HG03066 (cell line): Measurements from ENCODE around the gene TMEM167B.
A peak's percentile ranks its signal among the peaks of the same experiment; 100 is the strongest.

ENCODE experiments used
- ATAC-seq: cut with Tn5 transposase; IDR thresholded peaks from one replicate; pipeline ENCODE4 v1.9.1; 2021; ENCODE audit warnings: low read depth; ENCODE audit not compliant: unreplicated experiment

The TMEM167B gene

DNA sequence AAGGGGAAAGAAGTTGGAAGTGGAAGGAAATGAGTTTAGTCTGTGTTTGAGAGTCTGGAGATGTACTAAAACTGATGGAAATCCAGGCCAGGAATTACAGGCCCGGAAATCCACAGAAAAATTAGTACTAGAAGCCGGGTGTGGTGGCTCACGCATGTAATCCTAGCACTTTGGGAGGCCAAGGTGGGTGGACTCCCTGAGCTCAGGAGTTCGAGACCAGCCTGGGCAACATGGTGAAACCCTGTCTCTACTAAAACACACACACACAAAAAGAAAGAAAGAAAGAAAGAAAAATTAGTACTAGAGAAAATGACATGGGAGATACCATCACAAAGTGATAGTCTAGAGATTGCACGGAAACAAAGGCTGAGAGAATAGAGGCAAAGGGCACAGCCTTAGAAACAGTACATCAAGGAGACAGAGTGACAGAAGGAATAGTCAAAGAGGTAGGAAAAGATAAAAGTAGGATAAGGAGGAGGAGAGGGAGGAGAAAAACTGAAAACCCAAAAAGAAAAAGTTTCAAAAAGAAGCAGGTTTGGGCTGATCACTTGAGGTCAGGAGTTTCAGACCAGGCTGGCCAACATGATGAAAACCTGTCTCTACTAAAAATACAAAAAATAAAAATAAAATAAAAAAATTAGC, 10.0 kb upstream of the TMEM167B start:
- no peak for ATAC-seq

DNA sequence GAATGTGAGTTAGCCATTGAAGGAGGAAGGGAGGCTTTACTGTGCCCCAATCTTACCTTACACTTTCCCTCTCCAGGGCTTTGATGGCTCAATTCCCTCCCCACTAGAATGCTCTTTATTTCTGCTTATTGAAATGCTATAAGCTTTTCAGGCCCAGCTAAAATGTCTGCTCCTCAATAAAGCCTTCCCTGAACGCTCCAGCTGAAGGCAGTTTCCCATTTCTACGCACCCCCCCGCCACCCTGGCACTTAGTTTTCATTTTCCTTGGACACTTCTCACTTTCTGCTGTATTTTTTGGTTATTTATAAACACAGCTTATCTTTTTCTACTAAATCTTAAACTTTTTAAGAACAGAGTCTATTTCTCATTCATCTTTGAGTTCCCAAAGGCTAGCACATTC, 7.1 kb upstream of the TMEM167B start:
- no peak for ATAC-seq

DNA sequence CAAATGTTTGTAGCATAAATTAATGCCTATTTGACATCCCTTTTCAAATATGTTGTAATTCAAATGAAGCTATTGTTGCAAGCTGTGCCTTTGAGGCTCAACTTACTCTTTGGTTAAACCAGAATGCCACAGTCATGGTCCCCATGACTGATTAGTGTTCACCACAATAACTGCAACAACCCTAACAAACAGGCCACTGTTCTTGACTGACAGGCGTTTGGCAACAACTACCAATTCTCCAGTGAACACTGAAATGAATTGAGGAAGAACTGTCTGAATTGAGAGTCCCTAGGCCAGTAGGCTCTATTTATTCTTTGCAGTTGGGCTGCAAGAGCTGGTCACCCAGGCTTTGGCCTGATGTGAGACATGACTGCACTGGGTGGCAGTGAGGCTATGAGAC, 6.6 kb upstream of the TMEM167B start:
- ATAC-seq: no peak

DNA sequence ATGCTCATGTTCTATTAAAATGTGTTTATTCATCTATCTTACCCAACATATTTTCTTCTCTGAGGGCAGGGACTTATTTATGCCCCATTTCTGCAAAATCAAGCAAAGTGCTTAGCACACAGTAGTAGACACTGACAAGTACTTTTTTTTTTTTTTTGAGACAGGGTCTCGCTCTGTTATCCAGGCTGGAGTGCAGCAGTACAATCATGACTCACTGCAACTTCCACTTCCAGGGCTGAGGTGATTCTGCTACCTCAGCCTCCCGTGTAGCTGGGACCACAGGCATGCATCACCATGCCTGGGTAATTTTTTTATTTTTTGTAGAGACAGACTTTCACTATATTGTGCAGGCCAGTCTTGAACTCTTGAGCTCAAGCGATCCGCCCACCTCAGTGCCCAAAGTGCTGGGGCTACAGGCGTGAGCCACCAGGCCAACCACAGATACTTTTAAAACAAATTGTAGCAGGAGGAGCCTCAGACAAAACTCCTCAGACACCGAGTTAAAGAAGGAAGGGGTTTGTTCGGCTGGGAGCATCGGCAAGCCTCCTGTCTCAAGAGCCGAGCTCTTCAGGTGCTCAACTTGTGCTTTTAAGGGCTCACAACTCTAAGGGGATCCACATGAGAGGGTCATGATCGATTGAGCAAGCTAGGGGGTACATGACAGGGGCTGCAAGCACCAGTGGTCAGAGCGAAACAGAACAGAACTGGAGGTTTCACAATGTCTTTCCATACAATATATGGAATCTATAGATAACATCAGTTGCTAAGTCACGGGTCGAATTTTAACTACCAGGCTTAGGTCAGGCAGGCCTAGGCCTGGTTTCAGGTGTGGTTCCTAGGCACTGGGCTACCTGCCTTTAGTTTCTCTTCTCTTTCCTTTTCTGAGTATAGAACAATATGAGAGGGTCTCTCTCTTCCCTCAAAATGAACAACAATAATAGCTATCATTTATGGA, 5.7 kb upstream of the TMEM167B start:
- ATAC-seq: no peak

DNA sequence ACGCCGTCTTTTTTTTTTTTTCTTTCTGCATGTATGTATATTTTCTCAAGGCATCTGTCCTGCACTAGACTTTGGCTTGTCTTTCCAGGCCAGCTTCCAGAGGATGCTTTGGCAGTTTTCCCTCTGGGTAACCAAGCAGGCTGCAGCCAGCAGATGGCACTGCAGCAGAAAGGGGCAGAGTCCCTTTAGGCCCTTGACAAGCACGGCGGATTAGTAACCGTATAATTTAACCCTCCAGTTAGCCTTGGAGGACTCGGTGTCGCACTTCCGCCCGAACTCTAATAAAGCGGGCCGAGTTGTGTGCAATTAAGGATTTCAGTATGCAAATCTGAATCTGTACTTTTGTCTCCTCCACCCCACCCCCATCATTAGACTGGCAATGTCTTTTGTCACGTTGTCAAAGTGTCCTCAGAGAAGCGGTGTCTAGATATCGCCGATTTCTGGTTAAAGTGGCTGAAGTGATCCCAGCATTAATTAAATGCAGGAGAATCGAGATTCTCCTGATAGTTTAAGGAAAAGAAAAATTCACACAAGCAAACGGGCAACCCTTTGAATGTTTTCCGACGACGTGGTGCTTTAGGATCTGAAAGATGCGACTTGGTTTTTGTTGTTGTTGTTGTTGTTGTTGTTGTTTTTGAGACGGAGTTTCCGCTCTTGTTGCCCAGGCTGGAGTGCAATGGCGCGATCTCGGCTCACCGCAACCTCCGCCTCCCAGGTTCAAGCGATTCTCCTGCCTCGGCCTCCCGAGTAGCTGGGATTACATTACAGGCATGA, 1.1 kb upstream of the TMEM167B start:
- no peak for ATAC-seq

DNA sequence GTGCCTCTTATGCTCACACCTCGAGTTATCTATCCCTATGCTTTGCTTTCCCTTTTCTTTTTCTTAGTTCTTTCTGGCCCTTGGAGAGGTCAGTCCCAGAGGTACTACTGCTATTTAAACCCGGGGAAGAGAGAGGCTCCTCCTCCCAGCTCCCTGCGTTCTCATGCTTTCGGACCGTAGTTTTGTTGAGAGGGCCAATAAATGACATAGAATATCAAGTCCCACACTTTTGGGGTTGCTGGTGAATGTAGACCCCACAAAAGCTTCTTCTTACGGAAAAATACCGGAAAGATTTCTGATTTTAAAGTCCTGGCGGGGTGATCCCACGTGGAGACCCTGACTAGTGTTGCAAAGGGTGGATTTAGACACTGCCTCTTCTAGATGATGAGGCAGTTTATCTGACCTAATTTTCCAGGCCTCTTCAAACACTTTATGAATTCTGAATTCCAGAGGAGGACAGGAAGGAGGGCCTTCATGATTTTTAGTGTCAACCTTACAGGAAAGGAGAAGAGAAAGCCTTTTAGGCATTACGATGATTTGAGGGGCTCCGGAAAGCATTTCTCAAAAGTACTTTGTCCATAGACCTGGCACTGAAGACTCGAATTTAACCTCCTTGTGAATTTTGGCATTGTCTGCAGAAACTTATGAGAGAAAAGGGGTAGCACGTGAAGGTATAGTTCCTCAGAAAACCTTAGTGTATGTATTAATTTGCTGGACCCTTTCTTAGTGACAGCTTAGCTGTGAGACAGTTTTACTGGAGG, 694 bp downstream of the TMEM167B start:
- peak; percentile 44 for ATAC-seq

DNA sequence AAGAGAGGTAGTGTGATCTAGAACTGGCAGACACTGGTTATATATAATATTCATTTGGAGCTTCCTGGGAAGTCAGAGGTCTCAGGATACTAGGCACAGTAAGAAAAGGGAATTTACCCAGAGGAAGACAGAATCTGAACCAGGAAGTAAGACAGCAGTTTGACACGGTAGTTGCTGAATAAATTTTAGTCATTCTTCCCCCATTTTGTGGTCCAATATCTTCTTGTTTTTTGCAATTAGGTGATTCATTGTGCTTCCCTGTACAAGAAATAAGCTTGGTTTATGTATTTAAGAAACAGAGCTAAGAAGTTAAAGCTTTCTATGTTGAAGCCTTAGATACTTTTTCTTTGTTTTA, 1.3 kb downstream of the TMEM167B start:
- no peak for ATAC-seq

DNA sequence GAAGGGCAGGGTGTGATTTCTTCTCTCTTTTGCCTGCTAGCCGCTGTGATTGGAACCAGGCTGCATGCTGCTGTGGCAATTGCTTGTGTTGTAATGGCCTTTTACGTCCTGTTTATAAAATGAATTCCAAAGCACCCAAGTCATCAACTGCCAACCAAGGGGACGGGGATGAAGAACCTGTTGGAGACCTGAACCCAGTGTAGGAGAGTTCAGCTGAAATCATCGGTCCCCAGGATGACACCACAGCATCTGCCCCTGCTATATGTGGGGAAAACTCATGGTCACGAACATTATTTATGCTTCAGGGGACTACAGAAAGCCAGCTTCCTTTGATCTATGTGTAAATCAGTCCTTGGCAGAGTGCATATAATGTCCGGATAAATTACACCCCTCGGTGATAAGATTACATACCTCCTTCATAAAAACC, 3.8 kb downstream of the TMEM167B start:
- no peak for ATAC-seq

DNA sequence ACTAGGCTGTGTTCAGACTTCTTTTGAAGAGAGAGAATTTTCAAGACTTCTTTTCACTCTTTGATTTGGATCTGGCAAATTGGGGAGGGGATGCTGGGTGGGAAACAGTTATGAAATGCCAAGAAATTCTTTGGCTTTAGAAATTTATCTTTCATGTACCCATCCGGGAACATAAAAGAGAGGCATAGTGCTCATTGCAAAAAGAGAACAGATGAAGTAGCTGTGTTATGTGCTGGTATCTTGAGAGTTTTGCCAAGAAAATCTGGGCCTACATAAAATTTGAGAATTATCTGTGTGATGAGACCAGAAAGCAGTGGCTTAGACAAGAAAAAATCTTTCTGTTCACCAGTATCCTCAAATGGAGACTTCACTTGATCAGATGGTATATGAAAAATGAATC, 4.3 kb downstream of the TMEM167B start:
- ATAC-seq: no peak

DNA sequence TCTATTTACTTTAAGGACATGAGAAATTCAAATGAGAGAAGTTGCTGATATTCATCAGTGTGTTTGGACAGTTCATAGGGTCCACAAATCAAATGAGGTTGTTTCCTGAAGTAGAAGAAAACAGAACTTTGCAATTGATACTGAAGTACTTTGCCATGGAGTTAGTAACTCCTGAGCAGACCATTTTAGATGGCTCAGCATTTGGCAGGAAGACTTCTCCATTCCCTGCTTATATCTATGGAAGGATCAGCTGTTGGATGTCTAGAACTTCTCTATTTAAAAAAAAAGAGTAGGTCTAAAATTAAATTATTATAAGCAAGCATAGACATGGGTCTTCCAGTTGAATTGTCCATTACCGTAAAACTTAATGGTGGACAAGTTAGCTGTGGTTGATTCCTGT, 5.1 kb downstream of the TMEM167B start:
- no peak for ATAC-seq

DNA sequence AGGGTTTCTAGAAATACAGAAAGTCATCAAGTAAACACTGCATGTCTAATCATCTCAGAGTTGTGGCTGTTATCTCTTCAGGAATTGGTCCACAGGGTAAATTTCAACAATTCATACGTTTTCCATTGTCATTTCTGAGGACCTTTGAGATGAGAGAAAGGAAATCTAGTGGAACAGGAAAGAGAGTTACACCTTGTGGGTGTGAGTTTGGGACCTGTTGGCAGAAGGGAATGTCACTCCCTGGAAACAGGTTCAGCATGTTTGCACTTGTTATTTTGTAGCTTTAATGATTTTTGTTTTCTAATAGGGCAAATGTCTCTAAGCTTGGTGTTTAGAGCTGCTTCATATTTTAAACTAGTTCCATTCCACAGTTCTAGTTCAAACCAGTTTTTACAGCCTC, 5.6 kb downstream of the TMEM167B start:
- ATAC-seq: no peak

DNA sequence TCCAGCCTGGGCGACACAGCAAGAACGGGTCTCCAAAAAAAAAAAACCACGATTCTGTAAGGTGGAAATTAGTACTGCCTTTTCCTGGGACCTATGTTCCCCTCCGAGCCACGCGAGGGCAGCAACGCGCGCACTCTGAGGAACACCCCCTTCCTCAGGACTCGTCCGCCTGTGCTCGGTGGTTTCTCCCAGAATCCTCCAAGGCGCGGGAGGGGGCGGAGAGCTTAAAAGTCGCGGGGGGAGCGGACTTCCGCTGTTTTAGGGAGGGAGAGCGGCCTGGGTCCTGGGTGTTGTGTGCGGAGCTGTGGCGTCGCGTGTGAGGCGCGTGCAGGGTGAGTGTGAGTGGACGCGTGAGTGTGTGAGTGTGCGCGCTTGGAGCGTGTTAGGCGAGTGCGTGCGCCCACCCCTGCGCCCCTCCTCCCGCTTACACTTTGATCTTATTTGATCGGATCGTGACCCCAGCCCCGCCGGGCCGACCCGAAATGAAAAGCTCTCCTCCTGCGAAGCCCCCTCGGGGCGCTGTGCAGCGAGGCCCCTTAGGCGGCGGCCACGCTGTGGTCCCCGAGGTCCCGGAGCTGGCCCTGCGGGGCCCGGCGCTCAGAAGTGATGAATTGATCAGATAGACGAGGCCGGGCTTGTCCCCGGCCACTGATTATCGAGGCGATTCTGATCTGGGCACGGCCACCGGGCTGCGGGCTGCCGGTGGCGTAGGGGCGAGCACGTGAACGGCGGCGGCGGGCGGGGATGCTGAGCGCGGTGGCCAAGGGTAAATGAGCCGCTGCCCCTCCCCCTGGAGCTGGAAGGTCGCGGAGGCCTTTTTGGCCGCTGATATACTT, 9.6 kb downstream of the TMEM167B start:
- ATAC-seq: peak; percentile 86

DNA sequence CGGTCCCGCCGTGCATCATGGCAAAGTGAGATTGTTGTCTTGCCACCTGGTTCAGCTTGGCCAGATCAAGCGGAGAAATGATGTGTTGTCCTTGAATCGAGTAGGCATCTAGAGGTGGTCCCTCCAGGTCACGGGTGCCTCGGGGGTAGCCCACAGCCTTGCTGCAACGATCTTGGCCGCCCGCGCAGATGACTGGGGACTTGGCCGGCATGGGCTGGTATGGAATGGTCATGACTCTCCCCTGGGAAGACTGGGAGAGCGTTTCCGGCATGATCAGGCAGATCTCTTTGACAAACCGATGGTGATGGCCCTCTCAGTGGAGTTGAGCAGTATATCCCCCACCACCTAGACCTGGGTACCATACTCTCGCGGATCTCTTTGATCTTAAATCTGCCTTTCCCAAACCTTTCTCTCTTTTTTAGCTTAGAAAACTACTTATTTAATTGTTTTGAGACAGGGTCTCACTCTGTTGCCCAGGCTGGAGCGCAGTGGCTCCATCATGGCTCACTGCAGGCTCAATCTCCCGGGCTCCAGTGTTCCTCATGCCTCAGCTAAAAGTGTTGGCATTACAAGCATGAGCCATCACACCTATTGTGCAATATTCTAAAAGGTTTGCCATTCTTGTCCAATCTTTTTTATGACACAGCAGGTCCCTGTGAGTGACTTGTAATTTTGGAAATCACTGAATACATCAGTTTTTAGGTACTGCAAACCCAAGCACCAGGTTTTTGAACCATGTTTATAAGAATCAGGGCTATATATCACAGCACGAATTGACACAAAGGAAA, 14.0 kb downstream of the TMEM167B start:
- no peak for ATAC-seq

DNA sequence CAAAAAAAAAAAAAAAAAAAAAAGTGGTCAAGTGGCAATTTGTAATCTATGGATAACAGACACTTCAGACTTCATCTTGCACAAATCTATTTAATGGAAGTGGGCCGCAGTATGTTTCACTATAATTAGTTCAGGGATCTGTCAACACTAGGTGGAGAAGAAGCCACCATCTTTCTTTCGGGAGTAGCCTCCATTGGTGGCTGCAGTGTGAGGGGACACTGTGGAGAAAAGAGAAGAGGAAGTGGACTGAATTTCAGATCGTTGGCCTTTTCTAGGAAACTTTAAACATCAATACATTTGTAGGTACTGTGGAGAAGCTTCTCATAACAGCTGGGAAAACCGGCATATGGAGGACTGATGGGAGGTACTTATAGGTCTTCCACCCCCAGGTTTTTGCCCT, 15.3 kb downstream of the TMEM167B start:
- ATAC-seq: no peak

DNA sequence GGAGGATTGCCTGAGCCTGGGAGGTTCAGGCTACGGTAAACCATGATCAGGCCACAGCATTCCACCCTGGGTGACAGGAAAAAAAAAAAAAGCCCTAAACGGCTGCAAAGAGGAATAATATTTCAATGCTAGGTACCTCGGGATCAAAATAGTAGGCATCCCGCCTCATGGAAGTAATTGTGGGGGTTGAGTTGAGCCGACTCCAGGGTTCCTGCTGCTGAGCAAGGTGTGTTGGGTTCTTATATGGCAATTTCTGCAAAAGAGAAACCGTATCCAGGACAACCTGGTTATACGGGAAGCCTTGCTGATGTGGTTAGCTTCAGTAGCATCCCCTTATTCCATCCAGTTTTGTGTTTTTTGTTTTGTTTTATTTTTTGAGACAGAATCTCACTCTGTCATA, 17.2 kb downstream of the TMEM167B start:
- no peak for ATAC-seq

DNA sequence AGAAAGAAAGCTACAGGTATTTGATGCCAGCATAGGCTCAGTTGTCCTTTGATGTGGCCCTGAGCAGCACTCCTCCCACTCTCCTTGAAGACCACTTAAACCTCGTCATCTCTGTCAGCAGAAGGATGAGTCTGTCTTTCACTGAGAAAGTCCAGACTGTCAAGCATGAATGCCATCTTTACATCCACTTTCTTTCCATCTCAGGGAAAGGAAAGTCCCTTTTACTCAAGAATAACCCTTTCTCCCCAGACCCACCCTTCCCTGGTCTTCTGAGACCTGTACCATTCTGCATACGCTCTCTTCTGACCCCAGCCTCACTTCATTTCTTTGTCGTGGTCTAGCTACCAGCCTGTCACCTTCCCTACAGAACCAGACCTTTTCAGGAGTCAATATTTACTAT, 19.3 kb downstream of the TMEM167B start:
- no peak for ATAC-seq

DNA sequence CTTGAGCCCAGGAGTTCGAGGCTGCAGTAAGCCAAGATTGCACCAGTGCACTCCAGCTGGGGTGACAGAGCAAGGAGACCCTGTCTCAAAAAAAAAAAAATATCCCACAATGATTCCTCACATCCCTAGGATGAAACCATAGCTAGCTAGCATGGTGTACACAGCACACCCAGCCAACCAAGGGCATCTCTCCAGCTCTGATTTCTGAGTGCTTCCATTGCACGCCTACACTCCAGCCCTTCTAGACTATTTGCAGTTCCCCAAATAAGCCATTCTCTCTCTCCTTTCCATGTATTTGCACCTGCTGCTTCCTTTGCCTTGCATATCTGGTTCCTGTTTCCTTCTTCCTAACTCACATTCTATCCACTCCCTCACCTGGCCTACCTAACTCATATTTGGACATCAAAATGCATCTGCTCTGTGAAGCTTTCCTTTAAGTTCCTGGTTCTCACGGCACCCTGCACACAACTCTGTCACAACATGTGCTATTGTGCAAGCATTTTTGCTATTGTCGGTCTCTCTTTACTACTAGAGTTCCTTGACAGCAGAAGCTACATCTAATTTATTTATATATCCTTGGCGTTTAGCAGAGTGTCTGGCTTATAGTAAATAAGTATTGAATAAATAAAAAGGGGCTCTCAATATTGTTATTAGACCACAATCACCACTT, 21.0 kb downstream of the TMEM167B start:
- no peak for ATAC-seq

DNA sequence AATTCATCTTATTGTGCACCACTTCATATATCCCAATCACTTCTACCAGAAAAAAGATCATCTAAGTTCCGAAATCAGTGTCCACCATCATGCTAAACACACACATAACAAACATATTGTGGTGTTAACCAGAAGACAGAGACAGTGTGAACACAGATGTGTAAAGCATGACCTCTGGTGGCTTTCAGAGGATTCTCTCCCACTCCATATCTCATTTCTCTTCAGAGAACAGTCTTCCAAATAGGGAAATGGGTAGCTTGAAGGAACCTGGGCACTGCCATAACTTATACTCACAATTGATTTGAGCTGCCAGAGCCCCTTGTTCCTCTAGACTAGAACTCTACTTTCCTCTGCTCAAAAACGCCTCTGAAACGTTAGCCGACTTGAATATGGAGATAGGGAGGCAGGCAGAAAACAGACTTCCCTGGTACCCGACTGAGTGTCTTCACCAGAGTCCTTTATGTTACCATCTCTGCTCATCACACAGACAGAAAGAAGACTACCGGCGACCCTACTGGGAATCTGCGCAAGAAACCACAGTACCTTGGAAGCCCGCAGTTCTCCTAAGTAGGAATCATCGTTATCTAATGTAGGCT, 21.6 kb downstream of the TMEM167B start:
- ATAC-seq: no peak
